A673 (cell line): ENCODE results near the gene GRM5. TPM values are rescaled to one million over a fixed set of nuclear protein-coding genes. Genes with fewer than 3 reads are reported as not detected.
A peak's percentile ranks its signal among the peaks of the same experiment; 100 is the strongest.

Experiments
- BruUV-seq: library from RNA; stranded (reverse); fragments of 400-500 nt; replicated peaks from 2 replicates; lab custom pipeline; 2021; lab: Mats Ljungman, UMichigan
- CTCF ChIA-PET: fragments of 300-600 bp; sonication (Branson Sonifier 250); formaldehyde crosslinking; loops from one replicate; lab custom pipeline; 2022; ENCODE audit warnings: antibody characterized with exemption; lab: Charles Lee
- POLR2A ChIA-PET: fragments of 300-600 bp; sonication (Branson Sonifier 250); formaldehyde crosslinking; loops from one replicate; lab custom pipeline; 2022; ENCODE audit warnings: antibody characterized with exemption; ENCODE audit not compliant: low non-redundant PET; lab: Charles Lee
- DNase-seq: peaks from one replicate; pipeline ENCODE4 v3.0.0-alpha.2; 2015; ENCODE audit warnings: low spot score
- H3K27ac ChIP-seq: fragments of 200-600 bp; sonication (generic); 2 replicates; pipeline ENCODE4 v1.5.1; 2016; ENCODE audit warnings: mixed run types, low read depth, mild to moderate bottlenecking, mixed read lengths, antibody characterized with exemption, low read length; ENCODE audit not compliant: poor library complexity, severe bottlenecking
- H3K27me3 ChIP-seq: fragments of 200-600 bp; sonication (generic); replicated peaks from 2 replicates; pipeline ENCODE4 v1.6.1; 2017; ENCODE audit warnings: mixed run types, low read depth, mild to moderate bottlenecking, mixed read lengths, antibody characterized with exemption, low read length; ENCODE audit not compliant: insufficient read depth, poor library complexity
- H3K36me3 ChIP-seq: fragments of 200-600 bp; sonication (generic); 2 replicates; pipeline ENCODE4 v1.6.1; 2016; ENCODE audit warnings: mixed run types, mild to moderate bottlenecking, mixed read lengths, antibody characterized with exemption, low read length; ENCODE audit not compliant: insufficient read depth, poor library complexity, severe bottlenecking
- H3K4me1 ChIP-seq: fragments of 200-600 bp; sonication (generic); 2 replicates; pipeline ENCODE4 v1.6.1; 2017; ENCODE audit warnings: mixed run types, mild to moderate bottlenecking, mixed read lengths, antibody characterized with exemption, low read length; ENCODE audit not compliant: insufficient read depth, poor library complexity, severe bottlenecking
- H3K4me3 ChIP-seq: fragments of 200-600 bp; sonication (generic); 2 replicates; pipeline ENCODE4 v1.5.1; 2016; ENCODE audit warnings: low read depth, mixed run types, mild to moderate bottlenecking, mixed read lengths, low read length; ENCODE audit not compliant: poor library complexity, severe bottlenecking
- H3K9me3 ChIP-seq: fragments of 200-600 bp; sonication (generic); 2 replicates; pipeline ENCODE4 v1.6.1; 2016; ENCODE audit warnings: mixed run types, low read depth, mild to moderate bottlenecking, mixed read lengths, antibody characterized with exemption, low read length; ENCODE audit not compliant: poor library complexity, severe bottlenecking
- CTCF ChIP-seq: fragments of 300-800, 200-600 bp; sonication (generic); conservative IDR thresholded peaks from 2 replicates; pipeline ENCODE4 v1.5.1; 2017; ENCODE audit warnings: low read depth, mild to moderate bottlenecking, antibody characterized with exemption, low read length, moderate library complexity, mixed read lengths
- EZH2 ChIP-seq: fragments of 200-600 bp; sonication (generic); IDR thresholded peaks from 2 replicates; pipeline ENCODE4 v1.6.1; 2017; ENCODE audit warnings: borderline replicate concordance, low read depth, mild to moderate bottlenecking, mixed read lengths, antibody characterized with exemption, low read length; ENCODE audit not compliant: poor library complexity, severe bottlenecking
- intact Hi-C: fragments of 100-400 bp; cut with micrococcal nuclease; formaldehyde crosslinking; loops from one replicate; pipeline ENCODE4 v1.10.0; 2022; ENCODE audit not compliant: unreplicated experiment
- total RNA-seq: library from RNA; stranded (reverse); gene quantifications from 2 replicates; pipeline ENCODE4 v1.2.3, GENCODE V29; 2021

GRM5 gene
- total RNA-seq, 1 experiment from 2014 or later: not detected

GRCh38 chr11:88537613-88538012, 528.2 kb downstream of the GRM5 start:
- TF ChIP-seq EZH2 (no peak), CTCF (no peak)
- H3K27ac ChIP-seq: no peak overlapping the region
- H3K36me3 ChIP-seq: no peaks in the 10 kb centered on the region
- peaks cover 3% of the 10 kb centered on the region for H3K4me1 ChIP-seq
- H3K9me3 ChIP-seq: no peaks in the 10 kb centered on the region
- intact Hi-C loops: no loop called here
- no TSS peak for BruUV-seq
- CTCF ChIA-PET: interaction anchor here (0.6 kb wide), 1 partner anchor 1612 kb away, joined by 3 read pairs; no protein-coding TSS in a partner anchor
- POLR2A ChIA-PET: no interaction called here
- no peaks in the 10 kb centered on the region for H3K27me3 ChIP-seq
- DNase-seq: no peak
- no peak overlapping the region for H3K4me3 ChIP-seq

- no peak overlapping the region for H3K4me3 ChIP-seq
- ChIA-PET POLR2A (no interaction called here), CTCF (no interaction called here)
- no TSS peak for BruUV-seq
- H3K27ac ChIP-seq: no peak overlapping the region
- no peak for DNase-seq
- TF ChIP-seq CTCF (no peak), EZH2 (no peak)
- intact Hi-C loops: no loop called here
- no peaks in the 10 kb centered on the region for H3K27me3 ChIP-seq
- peaks cover 3% of the 10 kb centered on the region for H3K4me1 ChIP-seq
- no peaks in the 10 kb centered on the region for H3K9me3 ChIP-seq
- H3K36me3 ChIP-seq: no peaks in the 10 kb centered on the region
These were observed 529.0 kb downstream of the GRM5 start for GRCh38 chr11:88536616-88537265.

- ChIA-PET POLR2A (no interaction called here), CTCF (no interaction called here)
- Histone ChIP-seq H3K27me3 (no peaks in the 10 kb centered on the region), H3K4me3 (no peak overlapping the region), H3K36me3 (no peaks in the 10 kb centered on the region), H3K27ac (no peak overlapping the region), H3K9me3 (no peaks in the 10 kb centered on the region), H3K4me1 (peaks cover 3% of the 10 kb centered on the region)
- no TSS peak for BruUV-seq
- no peak for TF ChIP-seq EZH2
- TF ChIP-seq CTCF: no peak
- intact Hi-C loops: no loop called here
- DNase-seq: peak; percentile 78
These were observed 529.8 kb downstream of the GRM5 start for GRCh38 chr11:88535916-88536547.
